Psoas muscle (tissue), 8 donors: ENCODE results near the gene SETBP1. TPM values are rescaled to one million over a fixed set of nuclear protein-coding genes. Genes with fewer than 3 reads are reported as not detected.

ENCODE experiments used
- ATAC-seq, 4 donors: fragments of 200-7000 bp; cut with Tn5 transposase; one replicate each; pipeline ENCODE4 v1.9.1; 2020; ENCODE audit warnings: moderate library complexity in 3 of 4, mild to moderate bottlenecking in 2 of 4
- DNase-seq, 2 donors: peaks; one replicate each; pipeline ENCODE4 v3.0.0-alpha.2; 2020
- H3K27ac ChIP-seq: fragments of 200-600 bp; one replicate; pipeline ENCODE4 v1.8.0; 2022
- H3K27me3 ChIP-seq, 3 donors: fragments of 200-600 bp in 1 of 3; one replicate each; pipeline versions ENCODE4 v1.6.1 to v1.8.0; 2013 to 2022; ENCODE audit warnings: low read length in 2 of 3, mild to moderate bottlenecking in 2 of 3, moderate library complexity in 1 of 3; ENCODE audit not compliant: insufficient read depth in 3 of 3
- H3K36me3 ChIP-seq, 2 donors: fragments of 200-600 bp in 1 of 2; one replicate each; pipeline versions ENCODE4 v1.6.1 to v1.8.0; 2013 to 2022; ENCODE audit warnings: low read depth in 1 of 2, mild to moderate bottlenecking in 1 of 2, moderate library complexity in 1 of 2; ENCODE audit not compliant: insufficient read depth in 1 of 2
- H3K4me1 ChIP-seq: fragments of 200-600 bp; one replicate; pipeline ENCODE4 v1.8.0; 2022
- H3K4me3 ChIP-seq: fragments of 200-600 bp; one replicate; pipeline ENCODE4 v1.8.0; 2022; ENCODE audit warnings: mild to moderate bottlenecking
- H3K9me3 ChIP-seq: fragments of 200-600 bp; one replicate; pipeline ENCODE4 v1.8.0; 2022
- WGBS, 3 donors: extraction: QIAGEN DNeasy Blood & Tissue Kit; methylation state at CpG; one replicate each; pipeline versions ENCODE4 v1.1.6 to v1.1.7; 2013; 5-methylcytosine and 5-hydroxymethylcytosine counted together
- intact Hi-C, 2 donors: fragments of 100-400 bp; cut with DNase I; formaldehyde crosslinking; loops; one replicate each; pipeline versions ENCODE4 v1.11.0 to v1.14.2; 2022
- polyA plus RNA-seq, 3 donors: library from polyadenylated mRNA; stranded (reverse); fragments of 200-250 nt; gene quantifications; one replicate each; pipeline ENCODE4 v1.2.3, GENCODE V29; 2013
- total RNA-seq, 4 donors: library from RNA; stranded (reverse); fragmentation: NEBNext Ultra II Directional in 2 of 4; extraction: Animal tissue kit (Norgen Biotek cat#: 25700) in 2 of 4; gene quantifications; one replicate each; pipeline versions ENCODE4 v1.2.1 to v1.2.4, GENCODE V29; 2021 to 2023
- TF ChIP-seq, protein P1 (sequence below): fragments of 200-600 bp; IDR thresholded peaks from one replicate; pipeline ENCODE4 v1.8.0; 2022; ENCODE audit warnings: antibody characterized with exemption
- donor health status: healthy with polysubstance abuse.
- donor health status: DM: no; HTN: no; CAD: no; lungs with moderate emphysema.
- donor health status: Bipolar disorder and iron deficiency.
- donor health status: healthy.
- donor health status: DM: yes; HTN: yes; CAD: no.
- donor health status: DM: no; HTN: no; CAD: no.
- donor health status: DM: no; HTN: no; CAD: no.
- donor health status: DM: yes; HTN: yes; CAD: no.

SETBP1 gene
- total and polyA plus RNA-seq, 7 donors: 0.61 to 21.0 (median 10.5) TPM

- TF ChIP-seq, protein P1, sequence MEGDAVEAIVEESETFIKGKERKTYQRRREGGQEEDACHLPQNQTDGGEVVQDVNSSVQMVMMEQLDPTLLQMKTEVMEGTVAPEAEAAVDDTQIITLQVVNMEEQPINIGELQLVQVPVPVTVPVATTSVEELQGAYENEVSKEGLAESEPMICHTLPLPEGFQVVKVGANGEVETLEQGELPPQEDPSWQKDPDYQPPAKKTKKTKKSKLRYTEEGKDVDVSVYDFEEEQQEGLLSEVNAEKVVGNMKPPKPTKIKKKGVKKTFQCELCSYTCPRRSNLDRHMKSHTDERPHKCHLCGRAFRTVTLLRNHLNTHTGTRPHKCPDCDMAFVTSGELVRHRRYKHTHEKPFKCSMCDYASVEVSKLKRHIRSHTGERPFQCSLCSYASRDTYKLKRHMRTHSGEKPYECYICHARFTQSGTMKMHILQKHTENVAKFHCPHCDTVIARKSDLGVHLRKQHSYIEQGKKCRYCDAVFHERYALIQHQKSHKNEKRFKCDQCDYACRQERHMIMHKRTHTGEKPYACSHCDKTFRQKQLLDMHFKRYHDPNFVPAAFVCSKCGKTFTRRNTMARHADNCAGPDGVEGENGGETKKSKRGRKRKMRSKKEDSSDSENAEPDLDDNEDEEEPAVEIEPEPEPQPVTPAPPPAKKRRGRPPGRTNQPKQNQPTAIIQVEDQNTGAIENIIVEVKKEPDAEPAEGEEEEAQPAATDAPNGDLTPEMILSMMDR: no peak
- DNase-seq (peak; percentile 59 to 87), ATAC-seq (peak in 1 of 4 donors; percentile 34)
- H3K4me3 ChIP-seq: peak overlapping the region; percentile 78
- no peaks in the 10 kb centered on the region for H3K9me3 ChIP-seq
- no peaks in the 10 kb centered on the region for H3K36me3 ChIP-seq
- no peaks in the 10 kb centered on the region for H3K27me3 ChIP-seq
- peak overlapping the region; percentile 95 for H3K27ac ChIP-seq
- intact Hi-C loops: loop anchor here (2.0 to 10.0 kb wide), 8 partner anchors 62 to 705 kb away; no protein-coding TSS in a partner anchor
- peaks cover 14% of the 10 kb centered on the region for H3K4me1 ChIP-seq
- 0 to 1% (median 0%) methylated on average over 22 to 41 of the region's 41 CpGs for WGBS, 3 donors
Measured at GRCh38 chr18:44679914-44680272, 795 bp upstream of the SETBP1 start.

- no peak for ATAC-seq
- no peak for DNase-seq
- TF ChIP-seq, protein P1: no peak
- no peaks in the 10 kb centered on the region for H3K9me3 ChIP-seq
- H3K4me3 ChIP-seq: peak overlapping the region; percentile 78
- peaks cover 27% of the 10 kb centered on the region for H3K4me1 ChIP-seq
- no peaks in the 10 kb centered on the region for H3K36me3 ChIP-seq
- intact Hi-C loops: loop anchor here (5.0 to 10.0 kb wide), 6 partner anchors 61 to 703 kb away; no protein-coding TSS in a partner anchor
- WGBS, 3 donors: 1% methylated on average over 24 of the region's 24 CpGs
- H3K27ac ChIP-seq: peak overlapping the region; percentile 95
- no peaks in the 10 kb centered on the region for H3K27me3 ChIP-seq
Measured at GRCh38 chr18:44681076-44681970, 635 bp downstream of the SETBP1 start.

GRCh38 chr18:44682201-44682870 is 1.6 kb downstream of the SETBP1 start:
- H3K9me3 ChIP-seq: no peaks in the 10 kb centered on the region
- H3K36me3 ChIP-seq: no peaks in the 10 kb centered on the region
- H3K27ac ChIP-seq: peak overlapping the region; percentile 95
- DNase-seq (peak in 1 of 2 donors; percentile 40), ATAC-seq (no peak)
- TF ChIP-seq, protein P1: no peak
- WGBS, 3 donors: 14 to 29% (median 15%) methylated on average over 12 of the region's 12 CpGs
- intact Hi-C loops: loop anchor here (5.0 to 10.0 kb wide), 6 partner anchors 60 to 702 kb away; no protein-coding TSS in a partner anchor
- H3K27me3 ChIP-seq: no peaks in the 10 kb centered on the region
- H3K4me3 ChIP-seq: peak overlapping the region; percentile 78
- peaks cover 37% of the 10 kb centered on the region for H3K4me1 ChIP-seq

DNA sequence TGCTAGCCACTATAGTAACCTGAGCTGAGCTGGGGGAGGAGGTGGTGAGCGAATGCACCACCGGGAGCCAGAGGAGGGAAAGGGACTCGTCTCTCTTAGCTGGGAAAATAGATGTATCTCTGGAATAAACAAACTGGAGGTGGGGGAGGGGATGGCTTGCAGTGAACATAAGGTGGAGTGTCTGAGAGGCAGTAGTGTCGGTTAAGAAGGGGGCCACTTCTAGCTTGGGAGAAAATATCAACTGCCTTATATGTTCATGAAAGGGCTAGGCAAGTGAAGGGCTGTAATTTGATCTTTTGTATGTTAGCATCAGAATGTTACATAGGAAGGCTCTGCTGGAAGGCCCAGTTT is 2.2 kb downstream of the SETBP1 start:
- WGBS, 3 donors: 16 to 19% (median 18%) methylated on average over 4 of the region's 4 CpGs
- Histone ChIP-seq H3K27me3 (no peaks in the 10 kb centered on the region), H3K36me3 (no peaks in the 10 kb centered on the region), H3K27ac (peak overlapping the region; percentile 95), H3K4me1 (peaks cover 41% of the 10 kb centered on the region), H3K4me3 (peak overlapping the region; percentile 78), H3K9me3 (no peaks in the 10 kb centered on the region)
- ATAC-seq (peak in 3 of 4 donors; percentile 34 to 46 (median 40)), DNase-seq (peak in 1 of 2 donors; percentile 14)
- TF ChIP-seq, protein P1: no peak
- intact Hi-C loops: loop anchor here (5.0 to 10.0 kb wide), 6 partner anchors 59 to 702 kb away; no protein-coding TSS in a partner anchor
